ENCODE measurements around the gene CLK4.

The CLK4 gene

DNA sequence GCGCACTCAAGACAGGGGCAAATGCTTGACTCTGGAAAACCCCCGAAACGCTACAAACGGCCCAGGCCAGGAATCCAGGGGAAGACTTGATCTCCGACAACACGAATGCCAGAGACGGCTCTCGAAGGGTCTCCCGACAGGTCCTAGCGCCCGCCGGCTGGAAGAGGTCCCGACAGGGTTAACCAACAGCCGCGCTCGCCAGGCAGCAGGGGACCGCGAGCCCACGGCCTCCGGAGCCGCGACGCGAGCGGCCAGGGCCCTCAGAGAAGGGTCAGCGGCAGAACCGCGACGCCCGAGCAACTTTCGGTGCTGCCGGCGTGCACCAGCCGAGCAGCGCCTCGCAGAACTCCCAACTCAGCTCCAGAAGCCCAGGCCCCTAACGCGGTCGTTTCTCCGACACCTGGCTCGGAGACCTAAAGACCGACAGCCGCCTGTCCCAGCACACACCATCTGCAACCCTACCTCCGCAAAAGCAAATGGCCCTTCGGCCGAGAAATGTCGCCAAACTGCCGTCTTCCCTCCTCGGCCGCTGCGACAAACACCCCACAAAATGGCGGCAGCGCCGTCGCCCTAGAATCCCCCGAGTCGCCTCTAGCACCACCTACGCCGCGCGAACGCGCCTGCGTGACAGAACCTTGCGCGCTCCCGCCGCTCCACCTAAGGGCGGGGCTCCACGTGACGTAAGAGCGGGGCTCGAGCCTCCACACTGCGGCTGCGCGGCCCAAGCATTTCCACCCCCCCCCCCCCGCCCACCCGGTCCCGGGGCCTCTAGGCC lies at the start of gene CLK4:
TSS of gene CLK4 (minus strand) at position 567 of the 775 bp plus-strand sequence. CDS start 3,634 bp downstream, outside the sequence.
- H3K27ac ChIP-seq (ENCODE audit: low read length) = peak within 1 kb of the TSS; percentile 92
- H3K36me3 ChIP-seq (ENCODE audit: control insufficient read depth in 2 of 2, insufficient read depth in 2 of 2, low read length in 2 of 2) = peaks cover 3 to 10% of the 10 kb centered on the region in 2 donors
- H3K27me3 ChIP-seq (ENCODE audit: control insufficient read depth in 1 of 2, insufficient read depth in 2 of 2, low read length in 2 of 2) = no peaks in the 10 kb centered on the region
- peak within 1 kb of the TSS; percentile 97 for H3K9ac ChIP-seq (ENCODE audit: low read length in 2 of 2)
- peak within 1 kb of the TSS; percentile 95 to 98 for H3K4me3 ChIP-seq (ENCODE audit: low read length in 2 of 2)
- H3K9me3 ChIP-seq (ENCODE audit: control insufficient read depth in 2 of 2, low read length in 2 of 2) = no peaks in the 10 kb centered on the region
- H3K4me1 ChIP-seq (ENCODE audit: control insufficient read depth, insufficient read depth, low read length) = peaks cover 17% of the 10 kb centered on the region

DNA sequence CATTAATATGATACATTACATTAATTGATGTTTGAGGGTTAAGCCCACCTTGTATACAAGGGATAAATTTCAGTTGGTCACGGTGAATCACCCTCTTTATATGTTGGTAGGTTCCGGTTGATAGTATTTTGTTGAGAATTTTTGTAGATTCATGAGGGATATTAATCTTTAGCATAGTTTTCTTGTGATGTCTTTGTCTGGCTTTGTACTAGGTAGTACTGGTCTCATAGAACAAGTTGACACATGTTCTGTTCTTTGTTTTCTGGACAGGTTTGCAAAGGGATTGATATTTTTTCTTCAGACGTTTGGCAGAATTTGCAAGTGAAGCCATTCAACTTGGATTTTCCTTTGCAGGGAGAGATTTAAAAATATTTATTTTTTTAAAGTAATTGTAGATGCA lies 49.1 kb upstream of the CLK4 start:
- H3K4me1 ChIP-seq (ENCODE audit: control insufficient read depth, insufficient read depth, low read length) = no peaks in the 10 kb centered on the region
- no peaks in the 10 kb centered on the region for H3K36me3 ChIP-seq (ENCODE audit: control insufficient read depth in 2 of 2, insufficient read depth in 2 of 2, low read length in 2 of 2)
- H3K27me3 ChIP-seq (ENCODE audit: control insufficient read depth in 1 of 2, insufficient read depth in 2 of 2, low read length in 2 of 2) = no peaks in the 10 kb centered on the region
- H3K9me3 ChIP-seq (ENCODE audit: control insufficient read depth in 2 of 2, low read length in 2 of 2) = no peaks in the 10 kb centered on the region
- no peak overlapping the region for H3K4me3 ChIP-seq (ENCODE audit: low read length in 2 of 2)
- no peak overlapping the region for H3K27ac ChIP-seq (ENCODE audit: low read length)
- no peak overlapping the region for H3K9ac ChIP-seq (ENCODE audit: low read length in 2 of 2)

DNA sequence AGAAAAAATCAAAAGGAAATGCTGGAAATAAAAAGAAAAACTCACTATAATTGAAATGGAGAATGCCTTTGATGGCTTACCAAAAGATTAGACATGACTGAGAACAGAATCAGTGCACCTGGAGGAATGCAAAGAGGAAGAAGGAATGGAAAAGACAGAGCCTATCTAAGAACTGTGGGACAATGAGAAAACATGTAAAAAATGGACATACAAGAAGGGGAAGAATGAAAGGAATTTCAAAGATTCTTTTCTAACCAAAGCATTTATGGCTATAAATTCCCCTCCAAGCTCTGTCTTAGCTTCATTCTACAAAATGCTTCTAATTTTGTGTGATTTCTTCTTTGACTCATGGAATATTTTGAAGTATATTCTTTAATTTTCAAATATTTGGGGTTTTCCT lies 47.5 kb upstream of the CLK4 start:
- no peak overlapping the region for H3K4me3 ChIP-seq (ENCODE audit: low read length in 2 of 2)
- H3K9me3 ChIP-seq (ENCODE audit: control insufficient read depth in 2 of 2, low read length in 2 of 2) = no peaks in the 10 kb centered on the region
- no peak overlapping the region for H3K27ac ChIP-seq (ENCODE audit: low read length)
- H3K4me1 ChIP-seq (ENCODE audit: control insufficient read depth, insufficient read depth, low read length) = no peaks in the 10 kb centered on the region
- H3K9ac ChIP-seq (ENCODE audit: low read length in 2 of 2) = no peak overlapping the region
- no peaks in the 10 kb centered on the region for H3K27me3 ChIP-seq (ENCODE audit: control insufficient read depth in 1 of 2, insufficient read depth in 2 of 2, low read length in 2 of 2)
- no peaks in the 10 kb centered on the region for H3K36me3 ChIP-seq (ENCODE audit: control insufficient read depth in 2 of 2, insufficient read depth in 2 of 2, low read length in 2 of 2)

DNA sequence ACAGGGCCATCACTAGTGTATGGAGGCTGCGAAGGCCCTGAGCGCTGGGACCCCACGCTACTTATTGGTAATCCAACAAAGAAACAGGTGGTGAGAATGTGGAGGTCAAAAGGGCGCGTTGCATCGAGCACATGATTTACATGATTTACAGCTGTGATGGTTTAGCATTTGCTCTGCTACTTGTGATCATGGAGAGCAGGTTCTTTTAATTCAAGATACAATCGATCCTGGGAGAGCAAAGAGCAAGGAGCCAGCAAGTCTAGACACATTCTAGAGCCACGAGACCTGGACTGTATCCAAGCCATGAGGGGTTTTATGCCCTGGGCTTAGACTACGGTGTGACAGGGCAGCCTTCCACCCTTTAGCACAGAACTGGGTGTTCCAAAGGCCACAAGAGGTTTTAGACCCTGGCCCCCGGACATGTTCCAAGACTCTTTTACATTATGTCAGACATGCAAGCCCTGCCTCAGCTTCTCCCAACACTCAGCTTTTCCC lies 47.0 kb upstream of the CLK4 start:
- Histone ChIP-seq H3K4me3 (ENCODE audit: low read length in 2 of 2) (no peak overlapping the region), H3K36me3 (ENCODE audit: control insufficient read depth in 2 of 2, insufficient read depth in 2 of 2, low read length in 2 of 2) (no peaks in the 10 kb centered on the region), H3K27ac (ENCODE audit: low read length) (no peak overlapping the region), H3K27me3 (ENCODE audit: control insufficient read depth in 1 of 2, insufficient read depth in 2 of 2, low read length in 2 of 2) (no peaks in the 10 kb centered on the region), H3K9ac (ENCODE audit: low read length in 2 of 2) (no peak overlapping the region), H3K9me3 (ENCODE audit: control insufficient read depth in 2 of 2, low read length in 2 of 2) (peaks cover 0 to 1% of the 10 kb centered on the region in 2 donors), H3K4me1 (ENCODE audit: control insufficient read depth, insufficient read depth, low read length) (no peaks in the 10 kb centered on the region)

DNA sequence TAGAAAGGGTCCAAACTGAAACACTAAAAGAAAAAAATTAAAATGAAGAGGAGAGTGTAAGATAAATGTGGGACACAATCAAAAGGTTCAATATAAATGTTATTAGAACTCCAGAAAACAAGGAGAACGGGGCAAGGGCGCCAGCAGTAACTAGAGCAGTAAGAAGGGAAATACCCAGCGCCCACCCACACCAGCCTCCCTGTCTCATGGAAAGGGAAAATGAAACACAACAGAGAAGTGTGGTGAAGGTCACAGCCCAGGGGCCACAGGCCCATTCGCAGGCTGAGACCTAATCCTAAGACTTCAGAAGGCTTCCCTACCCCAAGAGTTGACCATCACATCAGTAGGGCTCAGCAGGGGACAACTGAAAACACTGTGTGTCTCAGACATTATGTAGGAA lies 45.8 kb upstream of the CLK4 start:
- no peaks in the 10 kb centered on the region for H3K36me3 ChIP-seq (ENCODE audit: control insufficient read depth in 2 of 2, insufficient read depth in 2 of 2, low read length in 2 of 2)
- H3K4me1 ChIP-seq (ENCODE audit: control insufficient read depth, insufficient read depth, low read length) = no peaks in the 10 kb centered on the region
- no peak overlapping the region for H3K27ac ChIP-seq (ENCODE audit: low read length)
- H3K9me3 ChIP-seq (ENCODE audit: control insufficient read depth in 2 of 2, low read length in 2 of 2) = peaks cover 0 to 9% of the 10 kb centered on the region in 2 donors
- H3K9ac ChIP-seq (ENCODE audit: low read length in 2 of 2) = no peak overlapping the region
- H3K4me3 ChIP-seq (ENCODE audit: low read length in 2 of 2) = no peak overlapping the region
- H3K27me3 ChIP-seq (ENCODE audit: control insufficient read depth in 1 of 2, insufficient read depth in 2 of 2, low read length in 2 of 2) = peaks cover 0 to 2% of the 10 kb centered on the region in 2 donors

DNA sequence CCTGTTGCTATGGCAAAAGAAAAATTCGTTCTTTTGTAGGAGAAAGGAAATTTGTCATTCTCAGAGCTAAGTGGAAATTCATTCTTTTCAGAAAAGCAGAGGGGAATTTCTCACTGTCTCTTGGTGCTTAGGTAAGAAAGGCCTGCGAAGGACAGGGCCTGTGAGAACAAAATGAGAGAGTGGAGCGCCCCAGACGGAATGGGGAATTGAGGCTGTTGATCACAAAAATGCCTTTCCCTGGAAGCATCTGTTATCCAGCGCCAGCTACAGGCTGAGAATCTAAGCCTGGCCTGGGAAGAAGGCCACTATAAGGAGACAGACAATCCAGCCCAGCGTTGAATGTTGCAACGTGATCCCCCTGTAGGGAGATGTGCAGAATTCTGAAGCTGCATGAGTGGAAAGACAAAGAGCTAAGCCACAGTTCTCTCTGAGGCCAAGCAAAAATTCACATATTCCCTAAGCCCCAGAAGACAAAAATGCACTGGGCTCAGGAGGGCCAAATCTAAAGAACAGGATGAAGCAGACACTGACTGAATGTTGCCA lies 44.8 kb upstream of the CLK4 start:
- no peak overlapping the region for H3K4me3 ChIP-seq (ENCODE audit: low read length in 2 of 2)
- H3K4me1 ChIP-seq (ENCODE audit: control insufficient read depth, insufficient read depth, low read length) = no peaks in the 10 kb centered on the region
- no peak overlapping the region for H3K9ac ChIP-seq (ENCODE audit: low read length in 2 of 2)
- peaks cover 0 to 12% of the 10 kb centered on the region in 2 donors for H3K9me3 ChIP-seq (ENCODE audit: control insufficient read depth in 2 of 2, low read length in 2 of 2)
- H3K27me3 ChIP-seq (ENCODE audit: control insufficient read depth in 1 of 2, insufficient read depth in 2 of 2, low read length in 2 of 2) = peaks cover 0 to 2% of the 10 kb centered on the region in 2 donors
- H3K27ac ChIP-seq (ENCODE audit: low read length) = no peak overlapping the region
- H3K36me3 ChIP-seq (ENCODE audit: control insufficient read depth in 2 of 2, insufficient read depth in 2 of 2, low read length in 2 of 2) = no peaks in the 10 kb centered on the region

DNA sequence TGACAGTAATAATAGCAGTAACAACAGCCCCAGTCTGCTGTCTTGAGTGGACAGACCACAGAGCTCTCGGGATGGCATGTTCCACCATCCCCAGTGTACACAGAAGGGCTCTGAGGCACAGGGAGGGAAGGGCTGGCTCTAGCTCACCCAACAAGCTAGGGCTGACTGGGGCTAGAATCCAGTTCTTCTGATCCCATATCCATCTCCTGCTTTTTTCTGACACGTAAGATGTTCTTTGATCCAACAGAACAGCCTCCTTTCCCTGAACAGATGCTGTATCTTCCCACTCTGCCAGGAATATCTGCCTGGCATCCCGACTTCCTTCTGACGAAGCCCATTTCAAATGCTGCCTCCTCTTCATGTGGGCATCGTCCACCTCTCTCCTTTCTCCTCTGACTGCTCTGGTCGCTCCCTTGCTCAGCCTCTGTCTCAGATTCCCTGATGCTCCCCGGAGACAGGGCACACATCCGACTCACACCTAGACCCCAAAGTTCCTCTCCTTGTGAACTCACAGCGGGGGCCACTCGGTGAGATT lies 43.6 kb upstream of the CLK4 start:
- Histone ChIP-seq H3K36me3 (ENCODE audit: control insufficient read depth in 2 of 2, insufficient read depth in 2 of 2, low read length in 2 of 2) (no peaks in the 10 kb centered on the region), H3K27ac (ENCODE audit: low read length) (no peak overlapping the region), H3K4me1 (ENCODE audit: control insufficient read depth, insufficient read depth, low read length) (no peaks in the 10 kb centered on the region), H3K27me3 (ENCODE audit: control insufficient read depth in 1 of 2, insufficient read depth in 2 of 2, low read length in 2 of 2) (peaks cover 0 to 2% of the 10 kb centered on the region in 2 donors), H3K4me3 (ENCODE audit: low read length in 2 of 2) (no peak overlapping the region), H3K9me3 (ENCODE audit: control insufficient read depth in 2 of 2, low read length in 2 of 2) (peaks cover 0 to 12% of the 10 kb centered on the region in 2 donors), H3K9ac (ENCODE audit: low read length in 2 of 2) (no peak overlapping the region)

DNA sequence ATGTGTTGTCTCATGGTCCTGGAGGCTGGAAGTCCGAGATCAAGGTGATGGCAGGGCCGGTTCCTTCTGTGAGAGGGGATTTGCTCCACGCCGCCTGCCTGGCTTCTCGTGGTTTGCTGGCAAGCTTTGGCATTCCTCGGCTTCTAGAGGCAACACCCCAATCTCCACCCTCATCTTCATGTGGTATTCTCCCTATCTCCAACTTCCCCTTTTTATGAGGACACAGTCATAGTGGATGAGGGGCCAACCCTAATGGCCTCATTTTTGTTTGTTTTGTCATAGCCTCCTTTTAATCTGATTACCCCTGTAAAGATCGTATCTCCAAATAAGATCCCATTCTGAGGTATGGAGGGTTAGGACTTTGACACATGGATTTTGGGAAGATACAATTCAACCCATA lies 41.7 kb upstream of the CLK4 start:
- Histone ChIP-seq H3K9me3 (ENCODE audit: control insufficient read depth in 2 of 2, low read length in 2 of 2) (peaks cover 0 to 12% of the 10 kb centered on the region in 2 donors), H3K27ac (ENCODE audit: low read length) (no peak overlapping the region), H3K9ac (ENCODE audit: low read length in 2 of 2) (no peak overlapping the region), H3K27me3 (ENCODE audit: control insufficient read depth in 1 of 2, insufficient read depth in 2 of 2, low read length in 2 of 2) (peaks cover 0 to 2% of the 10 kb centered on the region in 2 donors), H3K36me3 (ENCODE audit: control insufficient read depth in 2 of 2, insufficient read depth in 2 of 2, low read length in 2 of 2) (no peaks in the 10 kb centered on the region), H3K4me3 (ENCODE audit: low read length in 2 of 2) (no peak overlapping the region), H3K4me1 (ENCODE audit: control insufficient read depth, insufficient read depth, low read length) (no peaks in the 10 kb centered on the region)

DNA sequence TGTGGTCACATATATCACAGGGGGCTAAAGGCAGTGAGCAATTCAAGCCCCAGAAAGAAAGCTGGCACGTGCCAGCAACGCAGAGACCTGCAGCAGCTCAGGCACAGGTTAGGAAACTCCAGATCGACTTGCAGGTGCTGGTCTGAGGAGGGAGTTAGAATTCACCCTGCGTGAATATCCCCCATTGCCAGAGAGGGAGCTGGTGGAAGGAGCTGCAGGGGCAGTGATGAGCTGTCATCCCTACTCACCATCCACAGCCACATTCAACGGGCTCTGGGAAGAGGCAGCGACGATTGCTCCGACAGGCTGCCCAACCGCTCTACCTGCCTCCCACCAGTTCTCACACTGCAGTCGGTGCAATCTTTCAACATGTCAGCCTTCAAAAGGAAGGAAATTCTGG lies 40.8 kb upstream of the CLK4 start:
- Histone ChIP-seq H3K27ac (ENCODE audit: low read length) (no peak overlapping the region), H3K4me1 (ENCODE audit: control insufficient read depth, insufficient read depth, low read length) (no peaks in the 10 kb centered on the region), H3K27me3 (ENCODE audit: control insufficient read depth in 1 of 2, insufficient read depth in 2 of 2, low read length in 2 of 2) (peaks cover 0 to 2% of the 10 kb centered on the region in 2 donors), H3K36me3 (ENCODE audit: control insufficient read depth in 2 of 2, insufficient read depth in 2 of 2, low read length in 2 of 2) (no peaks in the 10 kb centered on the region), H3K9ac (ENCODE audit: low read length in 2 of 2) (no peak overlapping the region), H3K4me3 (ENCODE audit: low read length in 2 of 2) (no peak overlapping the region), H3K9me3 (ENCODE audit: control insufficient read depth in 2 of 2, low read length in 2 of 2) (peaks cover 0 to 12% of the 10 kb centered on the region in 2 donors)

DNA sequence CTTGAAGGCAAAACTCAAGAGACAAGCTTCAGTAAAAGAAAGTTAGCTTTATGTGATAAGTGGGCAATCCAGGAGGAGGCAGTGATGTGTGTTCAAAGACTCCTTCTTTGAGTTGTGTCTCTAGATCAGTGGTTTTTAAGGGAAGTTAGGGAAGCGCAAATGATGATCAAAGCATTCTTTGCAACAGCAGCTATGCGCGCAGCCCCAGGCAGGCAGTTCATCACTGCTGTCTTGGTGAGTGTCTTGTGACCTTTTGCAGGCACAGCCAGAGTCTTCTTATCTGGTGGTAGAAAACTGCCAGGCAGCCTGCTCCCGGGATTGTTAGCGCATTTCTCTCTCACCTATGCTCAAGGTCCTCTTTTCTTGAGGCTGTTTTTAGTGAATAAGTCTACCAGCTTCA lies 40.3 kb upstream of the CLK4 start:
- Histone ChIP-seq H3K9me3 (ENCODE audit: control insufficient read depth in 2 of 2, low read length in 2 of 2) (peaks cover 0 to 12% of the 10 kb centered on the region in 2 donors), H3K4me1 (ENCODE audit: control insufficient read depth, insufficient read depth, low read length) (no peaks in the 10 kb centered on the region), H3K4me3 (ENCODE audit: low read length in 2 of 2) (no peak overlapping the region), H3K27ac (ENCODE audit: low read length) (no peak overlapping the region), H3K9ac (ENCODE audit: low read length in 2 of 2) (no peak overlapping the region), H3K36me3 (ENCODE audit: control insufficient read depth in 2 of 2, insufficient read depth in 2 of 2, low read length in 2 of 2) (no peaks in the 10 kb centered on the region), H3K27me3 (ENCODE audit: control insufficient read depth in 1 of 2, insufficient read depth in 2 of 2, low read length in 2 of 2) (peaks cover 0 to 2% of the 10 kb centered on the region in 2 donors)

DNA sequence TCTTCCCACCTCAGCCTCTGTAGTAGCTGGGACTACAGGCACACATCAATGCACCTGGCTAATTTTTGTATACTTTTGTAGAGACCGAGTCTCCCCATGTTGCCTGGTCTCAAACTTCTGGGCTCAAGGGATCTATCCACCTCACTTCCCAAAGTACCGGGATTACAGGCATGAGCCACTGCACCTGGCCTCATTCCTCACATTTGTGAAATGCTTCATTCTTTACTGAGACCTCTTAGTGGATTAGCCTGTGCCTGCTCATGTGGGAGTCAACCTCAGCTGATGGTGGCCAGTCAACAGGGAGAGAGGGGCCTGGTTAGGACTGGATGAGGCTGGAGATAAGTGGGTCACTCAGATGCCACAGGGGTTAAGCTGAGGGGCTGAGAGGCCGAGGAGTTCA lies 37.3 kb upstream of the CLK4 start:
- peaks cover 0 to 12% of the 10 kb centered on the region in 2 donors for H3K9me3 ChIP-seq (ENCODE audit: control insufficient read depth in 2 of 2, low read length in 2 of 2)
- H3K27ac ChIP-seq (ENCODE audit: low read length) = no peak overlapping the region
- H3K4me1 ChIP-seq (ENCODE audit: control insufficient read depth, insufficient read depth, low read length) = no peaks in the 10 kb centered on the region
- H3K4me3 ChIP-seq (ENCODE audit: low read length in 2 of 2) = no peak overlapping the region
- no peak overlapping the region for H3K9ac ChIP-seq (ENCODE audit: low read length in 2 of 2)
- no peaks in the 10 kb centered on the region for H3K36me3 ChIP-seq (ENCODE audit: control insufficient read depth in 2 of 2, insufficient read depth in 2 of 2, low read length in 2 of 2)
- H3K27me3 ChIP-seq (ENCODE audit: control insufficient read depth in 1 of 2, insufficient read depth in 2 of 2, low read length in 2 of 2) = peaks cover 0 to 2% of the 10 kb centered on the region in 2 donors
